GM23338 (cell line): ENCODE data around the gene NLN.

Experiments used
- CREB1 ChIP-seq: fragments of 250-450 bp; sonication (Bioruptor Pico); IDR thresholded peaks from 2 replicates; pipeline ENCODE4 v1.5.0; 2020; ENCODE audit warnings: low read depth, mild to moderate bottlenecking, moderate library complexity
- CTCF ChIP-seq, 2 experiments: fragments of 200-600 bp in 1 of 2; sonication (generic) in 1 of 2; conservative IDR thresholded peaks; 2 replicates each; pipeline versions ENCODE4 v1.5.1 to v1.6.1; 2016 to 2017; ENCODE audit warnings: antibody characterized with exemption in 2 of 2, low read depth in 2 of 2, mild to moderate bottlenecking in 2 of 2, moderate library complexity in 1 of 2
- ETS1 ChIP-seq: IDR thresholded peaks from 2 replicates; pipeline ENCODE4 v1.6.1; 2016; ENCODE audit warnings: antibody characterized with exemption
- EZH2phosphoT487 ChIP-seq: fragments of 200-600 bp; sonication (generic); IDR thresholded peaks from one replicate; pipeline ENCODE4 v1.8.1; 2018; ENCODE audit warnings: antibody characterized with exemption; ENCODE audit not compliant: unreplicated experiment
- POLR2AphosphoS5 ChIP-seq: IDR thresholded peaks from 2 replicates; pipeline ENCODE4 v1.6.1; 2016; ENCODE audit warnings: antibody characterized with exemption, low read depth
- TF ChIP-seq, protein P1 (sequence below): IDR thresholded peaks from one replicate; pipeline ENCODE4 v1.6.1; 2018; ENCODE audit warnings: antibody characterized with exemption; ENCODE audit not compliant: unreplicated experiment

DNA sequence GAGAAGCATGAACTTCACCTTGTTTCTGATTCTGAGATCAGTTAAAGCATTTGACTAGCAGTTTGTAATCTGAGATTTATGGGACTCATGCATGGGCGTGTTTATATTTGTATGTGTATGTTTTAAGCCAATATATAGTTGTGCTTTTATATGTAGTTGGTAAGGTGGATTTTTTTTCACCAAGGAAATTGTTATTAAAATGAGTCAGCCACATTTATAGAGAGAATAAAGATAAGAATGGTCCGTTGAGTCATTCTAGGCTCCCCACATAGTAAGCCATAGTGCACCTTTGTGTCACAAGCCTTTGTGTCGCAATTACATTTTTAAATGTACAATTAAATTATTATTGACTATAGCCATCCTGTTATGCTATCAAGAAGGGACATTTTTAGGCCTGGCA, 89.0 kb downstream of the NLN start:
- TF ChIP-seq POLR2AphosphoS5 (no peak), CTCF (conservative IDR thresholded peaks at IDR 0.05; ENCODE audit: low read depth in 2 of 2) (no peak), EZH2phosphoT487 (no peak), ETS1 (no peak), CREB1 (CRISPR knock-in tag) (no peak)
- TF ChIP-seq, protein P1, sequence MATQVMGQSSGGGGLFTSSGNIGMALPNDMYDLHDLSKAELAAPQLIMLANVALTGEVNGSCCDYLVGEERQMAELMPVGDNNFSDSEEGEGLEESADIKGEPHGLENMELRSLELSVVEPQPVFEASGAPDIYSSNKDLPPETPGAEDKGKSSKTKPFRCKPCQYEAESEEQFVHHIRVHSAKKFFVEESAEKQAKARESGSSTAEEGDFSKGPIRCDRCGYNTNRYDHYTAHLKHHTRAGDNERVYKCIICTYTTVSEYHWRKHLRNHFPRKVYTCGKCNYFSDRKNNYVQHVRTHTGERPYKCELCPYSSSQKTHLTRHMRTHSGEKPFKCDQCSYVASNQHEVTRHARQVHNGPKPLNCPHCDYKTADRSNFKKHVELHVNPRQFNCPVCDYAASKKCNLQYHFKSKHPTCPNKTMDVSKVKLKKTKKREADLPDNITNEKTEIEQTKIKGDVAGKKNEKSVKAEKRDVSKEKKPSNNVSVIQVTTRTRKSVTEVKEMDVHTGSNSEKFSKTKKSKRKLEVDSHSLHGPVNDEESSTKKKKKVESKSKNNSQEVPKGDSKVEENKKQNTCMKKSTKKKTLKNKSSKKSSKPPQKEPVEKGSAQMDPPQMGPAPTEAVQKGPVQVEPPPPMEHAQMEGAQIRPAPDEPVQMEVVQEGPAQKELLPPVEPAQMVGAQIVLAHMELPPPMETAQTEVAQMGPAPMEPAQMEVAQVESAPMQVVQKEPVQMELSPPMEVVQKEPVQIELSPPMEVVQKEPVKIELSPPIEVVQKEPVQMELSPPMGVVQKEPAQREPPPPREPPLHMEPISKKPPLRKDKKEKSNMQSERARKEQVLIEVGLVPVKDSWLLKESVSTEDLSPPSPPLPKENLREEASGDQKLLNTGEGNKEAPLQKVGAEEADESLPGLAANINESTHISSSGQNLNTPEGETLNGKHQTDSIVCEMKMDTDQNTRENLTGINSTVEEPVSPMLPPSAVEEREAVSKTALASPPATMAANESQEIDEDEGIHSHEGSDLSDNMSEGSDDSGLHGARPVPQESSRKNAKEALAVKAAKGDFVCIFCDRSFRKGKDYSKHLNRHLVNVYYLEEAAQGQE = no peak
